ENCODE results near the gene CCDC110. TPM values are rescaled to one million over a fixed set of nuclear protein-coding genes. Genes with fewer than 3 reads are reported as not detected.

Gene CCDC110
- total and polyA plus RNA-seq, 7 donors, result 0.07 to 7.0 (median 0.65) TPM

GRCh38 chr4:185467101-185467500, 4.4 kb downstream of the CCDC110 start:
- no peaks in the 10 kb centered on the region for H3K4me1 ChIP-seq
- H3K4me3 ChIP-seq, result no peak overlapping the region
- intact Hi-C loops (cut with DNase I), result loop anchor here (5.0 kb wide), 1 partner anchor 40 kb away; the partner anchor contains the start of gene UFSP2 (in 2 of the 2)
- H3K27ac ChIP-seq, result no peak overlapping the region
- WGBS, 3 donors, result 65 to 66% (median 66%) methylated on average over 4 of the region's 4 CpGs
- H3K9me3 ChIP-seq, result no peaks in the 10 kb centered on the region
- no peak for TF ChIP-seq CTCF (IDR thresholded peaks at IDR 0.05)
- no peaks in the 10 kb centered on the region for H3K27me3 ChIP-seq (ENCODE audit: insufficient read depth in 3 of 3, low read length in 2 of 3)
- ATAC-seq (no peak), DNase-seq (no peak)
- H3K36me3 ChIP-seq (ENCODE audit: insufficient read depth in 1 of 2, low read depth in 1 of 2), result no peaks in the 10 kb centered on the region

- intact Hi-C loops (cut with DNase I), result loop anchor here (5.0 kb wide), 1 partner anchor 38 kb away; the partner anchor contains the start of gene UFSP2 (in 2 of the 2)
- 89 to 92% (median 91%) methylated on average over 3 of the region's 3 CpGs for WGBS, 3 donors
These were observed 5.8 kb downstream of the CCDC110 start for GRCh38 chr4:185465707-185466106.

GRCh38 chr4:185464887-185465286, 6.6 kb downstream of the CCDC110 start:
- H3K27me3 ChIP-seq (ENCODE audit: insufficient read depth in 3 of 3, low read length in 2 of 3), result no peaks in the 10 kb centered on the region
- no peaks in the 10 kb centered on the region for H3K9me3 ChIP-seq
- ATAC-seq (no peak), DNase-seq (no peak)
- peaks cover 0 to 2% of the 10 kb centered on the region in 2 donors for H3K36me3 ChIP-seq (ENCODE audit: insufficient read depth in 1 of 2, low read depth in 1 of 2)
- intact Hi-C loops (cut with DNase I), result loop anchor here (5.0 kb wide), 1 partner anchor 38 kb away; the partner anchor contains the start of gene UFSP2 (in 2 of the 2)
- no peak for TF ChIP-seq CTCF (IDR thresholded peaks at IDR 0.05)
- no peak overlapping the region for H3K4me3 ChIP-seq
- H3K4me1 ChIP-seq, result no peaks in the 10 kb centered on the region
- H3K27ac ChIP-seq, result no peak overlapping the region
- 45 to 56% (median 51%) methylated on average over 1 of the region's 1 CpG for WGBS, 3 donors

More at GRCh38 chr4:185465707-185466106, 5.8 kb downstream of the CCDC110 start:
- H3K4me1 ChIP-seq, result no peaks in the 10 kb centered on the region
- no peak overlapping the region for H3K4me3 ChIP-seq
- H3K36me3 ChIP-seq (ENCODE audit: insufficient read depth in 1 of 2, low read depth in 1 of 2), result no peaks in the 10 kb centered on the region
- no peak for DNase-seq
- H3K9me3 ChIP-seq, result no peaks in the 10 kb centered on the region
- H3K27ac ChIP-seq, result no peak overlapping the region
- no peak for TF ChIP-seq CTCF (IDR thresholded peaks at IDR 0.05)
- H3K27me3 ChIP-seq (ENCODE audit: insufficient read depth in 3 of 3, low read length in 2 of 3), result no peaks in the 10 kb centered on the region
- ATAC-seq, result no peak

GRCh38 chr4:185464183-185464582, 7.3 kb downstream of the CCDC110 start:
- Histone ChIP-seq H3K4me1 (no peaks in the 10 kb centered on the region), H3K9me3 (no peaks in the 10 kb centered on the region), H3K27ac (no peak overlapping the region), H3K4me3 (no peak overlapping the region), H3K36me3 (ENCODE audit: insufficient read depth in 1 of 2, low read depth in 1 of 2) (peaks cover 0 to 9% of the 10 kb centered on the region in 2 donors), H3K27me3 (ENCODE audit: insufficient read depth in 3 of 3, low read length in 2 of 3) (no peaks in the 10 kb centered on the region)
- DNase-seq (no peak), ATAC-seq (no peak)
- intact Hi-C loops (cut with DNase I), result no loop called here
- 59 to 75% (median 60%) methylated on average over 6 of the region's 6 CpGs for WGBS, 3 donors
- TF ChIP-seq CTCF (IDR thresholded peaks at IDR 0.05), result no peak

GRCh38 chr4:185463541-185463940, 8.0 kb downstream of the CCDC110 start:
- H3K9me3 ChIP-seq, result no peaks in the 10 kb centered on the region
- ATAC-seq (no peak), DNase-seq (no peak)
- no peak for TF ChIP-seq CTCF (IDR thresholded peaks at IDR 0.05)
- no peak overlapping the region for H3K4me3 ChIP-seq
- H3K36me3 ChIP-seq (ENCODE audit: insufficient read depth in 1 of 2, low read depth in 1 of 2), result peaks cover 0 to 9% of the 10 kb centered on the region in 2 donors
- 85 to 91% (median 87%) methylated on average over 6 of the region's 6 CpGs for WGBS, 3 donors
- H3K27me3 ChIP-seq (ENCODE audit: insufficient read depth in 3 of 3, low read length in 2 of 3), result no peaks in the 10 kb centered on the region
- intact Hi-C loops (cut with DNase I), result no loop called here
- H3K27ac ChIP-seq, result no peak overlapping the region
- no peaks in the 10 kb centered on the region for H3K4me1 ChIP-seq

Data from psoas muscle (tissue), 8 donors.